K562 (cell line): Measurements from ENCODE around the gene KIF9. TPM values are rescaled to one million over a fixed set of nuclear protein-coding genes. Genes with fewer than 3 reads are reported as not detected.

Experiments used
- DMBX1 ChIP-seq: fragments of 250-450 bp; sonication (Bioruptor Pico); IDR thresholded peaks from 2 replicates; pipeline ENCODE4 v1.8.0; 2022; ENCODE audit warnings: inconsistent platforms, mild to moderate bottlenecking, moderate library complexity, borderline replicate concordance
- FOXK2 ChIP-seq, 2 experiments: fragments of 450-650 bp; IDR thresholded peaks in 1 of 2; conservative IDR thresholded peaks in 1 of 2; 2 replicates each; pipeline ENCODE4 v1.6.1; 2016; ENCODE audit warnings: low read depth in 2 of 2, mild to moderate bottlenecking in 1 of 2
- HLTF ChIP-seq: fragments of 450-650 bp; IDR thresholded peaks from 2 replicates; pipeline ENCODE4 v1.6.1; 2016
- ILK ChIP-seq: fragments of 450-650 bp; IDR thresholded peaks from 2 replicates; pipeline ENCODE4 v1.6.1; 2016; ENCODE audit warnings: missing genetic modification characterization, low read depth, mild to moderate bottlenecking, missing compliant biosample characterization, moderate library complexity, borderline replicate concordance
- MTA3 ChIP-seq: fragments of 450-650 bp; formaldehyde crosslinking; IDR thresholded peaks from 2 replicates; pipeline ENCODE4 v1.6.1; 2017; ENCODE audit warnings: mild to moderate bottlenecking, borderline replicate concordance
- RBBP5 ChIP-seq: fragments of 200-600 bp; sonication (generic); IDR thresholded peaks from 2 replicates; pipeline ENCODE4 v1.6.1; 2012; ENCODE audit warnings: borderline replicate concordance, mild to moderate bottlenecking, low read length, control low read depth, inconsistent platforms; ENCODE audit not compliant: insufficient read depth, poor library complexity, severe bottlenecking
- U2AF1 ChIP-seq: fragments of 200-400 bp; formaldehyde crosslinking; optimal IDR thresholded peaks from 2 replicates; pipeline ENCODE3; 2017; ENCODE audit warnings: mild to moderate bottlenecking, low read depth, low read length, moderate library complexity
- ZBTB8A ChIP-seq: fragments of 450-650 bp; IDR thresholded peaks from 2 replicates; pipeline ENCODE4 v1.6.1; 2018; ENCODE audit warnings: mild to moderate bottlenecking, moderate library complexity; ENCODE audit not compliant: partially characterized antibody
- ZC3H4 ChIP-seq: sonication (generic); formaldehyde crosslinking; IDR thresholded peaks from 2 replicates; pipeline ENCODE4 v1.9.0; 2021; ENCODE audit warnings: missing genetic modification reagents, borderline replicate concordance
- ZNF696 ChIP-seq: fragments of 250-450 bp; sonication (Bioruptor Pico); conservative IDR thresholded peaks from 2 replicates; pipeline ENCODE4 v1.4.0; 2020; ENCODE audit warnings: mild to moderate bottlenecking, moderate library complexity
- polyA plus RNA-seq, 8 experiments: library from polyadenylated mRNA; depleted of rRNA in 4 of 8; stranded (reverse) in 5 of 8; unstranded in 3 of 8; fragments of >200 nt; fragmentation: Nextera tagmentation in 2 of 8; fragmentation: Illumina TruSeq in 1 of 8; extraction: Ambion mirVana in 2 of 8; extraction: Trizol in 1 of 8; gene quantifications; 2 replicates each; pipeline versions ENCODE4 v1.2.1 to v1.2.3, GENCODE V29; 2011 to 2014; ENCODE audit warnings: inconsistent platforms in 1 of 8, missing spikeins in 1 of 8
- total RNA-seq, 7 experiments: library from RNA; depleted of rRNA in 6 of 7; stranded (reverse); fragments of >200 nt in 6 of 7; fragmentation: Illumina TruSeq in 2 of 7; extraction: Trizol in 2 of 7; gene quantifications; 2 replicates each; pipeline versions ENCODE4 v1.2.1 to v1.2.3, GENCODE V29; 2011 to 2021; ENCODE audit warnings: low replicate concordance in 1 of 7
- TF ChIP-seq, protein P1 (sequence below), 2 experiments: fragments of 450-650 bp in 1 of 2; sonication (generic) in 1 of 2; formaldehyde crosslinking in 1 of 2; IDR thresholded peaks; 2 replicates each; pipeline versions ENCODE4 v1.7.1 to v1.9.0; 2016 to 2022; ENCODE audit warnings: inconsistent platforms in 1 of 2, mild to moderate bottlenecking in 1 of 2, missing genetic modification reagents in 1 of 2
- TF ChIP-seq, protein P2 (sequence below), 2 experiments: fragments of 450-650 bp; conservative IDR thresholded peaks; 2 replicates each; pipeline ENCODE4 v1.6.1; 2017; ENCODE audit warnings: mild to moderate bottlenecking in 2 of 2, moderate library complexity in 2 of 2
- TF ChIP-seq, protein P3 (sequence below): fragments of 250-450 bp; sonication (Bioruptor Pico); IDR thresholded peaks from 2 replicates; pipeline ENCODE4 v1.4.0; 2020; ENCODE audit warnings: mild to moderate bottlenecking

Gene KIF9
- total and polyA plus RNA-seq, 9 of the 15 experiments (the other 6 are each of a cell fraction or from before 2014, with no cell fraction given): 16.9 to 56.9 (median 25.0) TPM

DNA sequence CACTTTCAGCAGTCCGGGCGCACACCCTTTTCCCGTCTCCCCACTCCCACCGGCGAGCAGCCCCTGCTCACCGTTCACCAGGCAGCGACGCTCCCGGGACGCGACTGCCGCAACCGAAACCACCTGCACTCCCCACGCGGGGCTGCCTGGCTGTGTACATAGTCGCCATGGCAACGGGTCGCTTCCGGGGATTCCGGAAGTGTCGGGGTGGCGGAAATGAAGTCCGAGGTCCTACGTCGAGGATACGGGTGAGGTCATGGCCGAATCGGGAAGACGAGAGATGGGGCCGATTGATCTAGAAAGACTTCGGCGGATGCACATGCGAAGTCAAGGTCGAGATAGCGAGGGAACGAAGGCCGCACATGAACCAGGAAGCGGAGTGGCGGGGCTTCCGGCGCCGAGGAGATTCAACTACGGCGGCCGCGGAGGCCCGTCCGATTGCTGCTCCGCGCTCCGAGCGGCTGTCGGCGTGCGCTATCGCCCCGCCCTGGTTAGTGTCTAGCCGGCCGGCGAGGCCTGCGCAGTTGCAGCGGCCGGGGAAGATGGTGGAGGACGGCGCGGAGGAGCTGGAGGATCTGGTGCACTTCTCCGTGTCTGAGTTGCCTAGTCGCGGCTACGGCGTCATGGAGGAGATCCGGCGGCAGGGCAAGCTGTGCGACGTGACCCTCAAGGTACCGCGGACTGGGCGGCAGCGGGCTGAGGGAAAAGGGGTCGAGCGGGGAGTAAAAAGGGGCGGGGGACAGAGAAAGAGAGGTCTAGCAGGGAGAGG is at the start of gene KIF9, which contains the start of gene KLHL18 (continued):
- TF ChIP-seq, protein P1, sequence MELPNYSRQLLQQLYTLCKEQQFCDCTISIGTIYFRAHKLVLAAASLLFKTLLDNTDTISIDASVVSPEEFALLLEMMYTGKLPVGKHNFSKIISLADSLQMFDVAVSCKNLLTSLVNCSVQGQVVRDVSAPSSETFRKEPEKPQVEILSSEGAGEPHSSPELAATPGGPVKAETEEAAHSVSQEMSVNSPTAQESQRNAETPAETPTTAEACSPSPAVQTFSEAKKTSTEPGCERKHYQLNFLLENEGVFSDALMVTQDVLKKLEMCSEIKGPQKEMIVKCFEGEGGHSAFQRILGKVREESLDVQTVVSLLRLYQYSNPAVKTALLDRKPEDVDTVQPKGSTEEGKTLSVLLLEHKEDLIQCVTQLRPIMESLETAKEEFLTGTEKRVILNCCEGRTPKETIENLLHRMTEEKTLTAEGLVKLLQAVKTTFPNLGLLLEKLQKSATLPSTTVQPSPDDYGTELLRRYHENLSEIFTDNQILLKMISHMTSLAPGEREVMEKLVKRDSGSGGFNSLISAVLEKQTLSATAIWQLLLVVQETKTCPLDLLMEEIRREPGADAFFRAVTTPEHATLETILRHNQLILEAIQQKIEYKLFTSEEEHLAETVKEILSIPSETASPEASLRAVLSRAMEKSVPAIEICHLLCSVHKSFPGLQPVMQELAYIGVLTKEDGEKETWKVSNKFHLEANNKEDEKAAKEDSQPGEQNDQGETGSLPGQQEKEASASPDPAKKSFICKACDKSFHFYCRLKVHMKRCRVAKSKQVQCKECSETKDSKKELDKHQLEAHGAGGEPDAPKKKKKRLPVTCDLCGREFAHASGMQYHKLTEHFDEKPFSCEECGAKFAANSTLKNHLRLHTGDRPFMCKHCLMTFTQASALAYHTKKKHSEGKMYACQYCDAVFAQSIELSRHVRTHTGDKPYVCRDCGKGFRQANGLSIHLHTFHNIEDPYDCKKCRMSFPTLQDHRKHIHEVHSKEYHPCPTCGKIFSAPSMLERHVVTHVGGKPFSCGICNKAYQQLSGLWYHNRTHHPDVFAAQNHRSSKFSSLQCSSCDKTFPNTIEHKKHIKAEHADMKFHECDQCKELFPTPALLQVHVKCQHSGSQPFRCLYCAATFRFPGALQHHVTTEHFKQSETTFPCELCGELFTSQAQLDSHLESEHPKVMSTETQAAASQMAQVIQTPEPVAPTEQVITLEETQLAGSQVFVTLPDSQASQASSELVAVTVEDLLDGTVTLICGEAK (IDR thresholded peaks at IDR 0.05): peak; percentile 98
- TF ChIP-seq, protein P1 (CRISPR knock-in tag; IDR thresholded peaks at IDR 0.05): no peak
- TF ChIP-seq FOXK2 (conservative IDR thresholded peaks at IDR 0.05 in 1 of 2, IDR thresholded peaks at IDR 0.05 in 1 of 2; ENCODE audit: low read depth in 2 of 2) (peak; percentile 91 to 98), U2AF1 (no peak), MTA3 (peak; percentile 100), ZC3H4 (CRISPR knock-in tag) (no peak), DMBX1 (no peak), ZBTB8A (no peak), ZNF696 (no peak), ILK (tag) (no peak), RBBP5 (peak; percentile 99), HLTF (no peak)
- TF ChIP-seq, protein P2, sequence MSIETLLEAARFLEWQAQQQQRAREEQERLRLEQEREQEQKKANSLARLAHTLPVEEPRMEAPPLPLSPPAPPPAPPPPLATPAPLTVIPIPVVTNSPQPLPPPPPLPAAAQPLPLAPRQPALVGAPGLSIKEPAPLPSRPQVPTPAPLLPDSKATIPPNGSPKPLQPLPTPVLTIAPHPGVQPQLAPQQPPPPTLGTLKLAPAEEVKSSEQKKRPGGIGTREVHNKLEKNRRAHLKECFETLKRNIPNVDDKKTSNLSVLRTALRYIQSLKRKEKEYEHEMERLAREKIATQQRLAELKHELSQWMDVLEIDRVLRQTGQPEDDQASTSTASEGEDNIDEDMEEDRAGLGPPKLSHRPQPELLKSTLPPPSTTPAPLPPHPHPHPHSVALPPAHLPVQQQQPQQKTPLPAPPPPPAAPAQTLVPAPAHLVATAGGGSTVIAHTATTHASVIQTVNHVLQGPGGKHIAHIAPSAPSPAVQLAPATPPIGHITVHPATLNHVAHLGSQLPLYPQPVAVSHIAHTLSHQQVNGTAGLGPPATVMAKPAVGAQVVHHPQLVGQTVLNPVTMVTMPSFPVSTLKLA (conservative IDR thresholded peaks at IDR 0.05): peak; percentile 100
- TF ChIP-seq, protein P3, sequence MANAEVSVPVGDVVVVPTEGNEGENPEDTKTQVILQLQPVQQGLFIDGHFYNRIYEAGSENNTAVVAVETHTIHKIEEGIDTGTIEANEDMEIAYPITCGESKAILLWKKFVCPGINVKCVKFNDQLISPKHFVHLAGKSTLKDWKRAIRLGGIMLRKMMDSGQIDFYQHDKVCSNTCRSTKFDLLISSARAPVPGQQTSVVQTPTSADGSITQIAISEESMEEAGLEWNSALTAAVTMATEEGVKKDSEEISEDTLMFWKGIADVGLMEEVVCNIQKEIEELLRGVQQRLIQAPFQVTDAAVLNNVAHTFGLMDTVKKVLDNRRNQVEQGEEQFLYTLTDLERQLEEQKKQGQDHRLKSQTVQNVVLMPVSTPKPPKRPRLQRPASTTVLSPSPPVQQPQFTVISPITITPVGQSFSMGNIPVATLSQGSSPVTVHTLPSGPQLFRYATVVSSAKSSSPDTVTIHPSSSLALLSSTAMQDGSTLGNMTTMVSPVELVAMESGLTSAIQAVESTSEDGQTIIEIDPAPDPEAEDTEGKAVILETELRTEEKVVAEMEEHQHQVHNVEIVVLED (CRISPR knock-in tag): peak; percentile 63
